H1 (cell line): ENCODE measurements around the gene ERN2. TPM values are rescaled to one million over a fixed set of nuclear protein-coding genes. Genes with fewer than 3 reads are reported as not detected.

Experiments
- CTCF ChIA-PET: fragments of 300-600 bp; sonication (Branson Sonifier 250); formaldehyde crosslinking; loops from one replicate; lab custom pipeline; 2021; ENCODE audit not compliant: partially characterized antibody; lab: Charles Lee
- POLR2A ChIA-PET: fragments of 300-600 bp; sonication (Branson Sonifier 250); formaldehyde crosslinking; loops from one replicate; lab custom pipeline; 2021; ENCODE audit warnings: inconsistent platforms; ENCODE audit not compliant: partially characterized antibody; lab: Charles Lee
- DNase-seq, 2 experiments: peaks; one replicate each; pipeline versions ENCODE4 v3.0.0 to v3.0.0-alpha.2; 2010 to 2022; ENCODE audit warnings: low spot score in 2 of 2, low read depth in 1 of 2, mixed read lengths in 1 of 2
- FAIRE-seq: peaks from 2 replicates; lab custom pipeline; 2011; peaks lifted over from hg19 to GRCh38; lab: Jason Lieb, UNC
- H2AFZ ChIP-seq: 2 replicates; pipeline ENCODE4 v1.8.1; 2012; ENCODE audit warnings: low read length, inconsistent platforms
- H2AK5ac ChIP-seq: 2 replicates; pipeline ENCODE4 v1.6.1; 2013; ENCODE audit warnings: low read depth, low read length
- H2BK120ac ChIP-seq: replicated peaks from 2 replicates; pipeline ENCODE3; 2013; ENCODE audit warnings: low read depth, low read length, inconsistent platforms
- H2BK12ac ChIP-seq: 2 replicates; pipeline ENCODE4 v1.6.1; 2013; ENCODE audit warnings: low read depth, low read length
- H2BK15ac ChIP-seq: 2 replicates; pipeline ENCODE4 v1.6.1; 2013; ENCODE audit warnings: low read length
- H2BK20ac ChIP-seq: 2 replicates; pipeline ENCODE4 v1.6.1; 2013; ENCODE audit warnings: low read length
- H2BK5ac ChIP-seq: 2 replicates; pipeline ENCODE4 v1.6.1; 2013; ENCODE audit warnings: low read depth, low read length
- H3K14ac ChIP-seq: 2 replicates; pipeline ENCODE4 v1.6.1; 2013; ENCODE audit warnings: inconsistent platforms; ENCODE audit not compliant: insufficient read length
- H3K18ac ChIP-seq: 2 replicates; pipeline ENCODE4 v1.6.1; 2013; ENCODE audit warnings: low read length; ENCODE audit errors: extremely low read depth
- H3K23ac ChIP-seq: 2 replicates; pipeline ENCODE4 v1.6.1; 2013; ENCODE audit warnings: inconsistent platforms; ENCODE audit not compliant: insufficient read length
- H3K23me2 ChIP-seq: 2 replicates; pipeline ENCODE4 v1.6.1; 2013; ENCODE audit warnings: low read depth, low read length
- H3K27ac ChIP-seq: 2 replicates; pipeline ENCODE4 v1.6.1; 2011; ENCODE audit warnings: low read depth, low read length, inconsistent platforms
- H3K27me3 ChIP-seq, 4 experiments: replicated peaks in 1 of 4; 1 replicate in 1 of 4; 2 replicates in 3 of 4; pipeline versions ENCODE4 v1.6.1 to v1.8.1; 2011 to 2013; ENCODE audit warnings: low read length in 3 of 4, mild to moderate bottlenecking in 3 of 4, inconsistent platforms in 2 of 4, mixed read lengths in 2 of 4, moderate library complexity in 1 of 4; ENCODE audit not compliant: control insufficient read depth in 3 of 4, insufficient read depth in 3 of 4; ENCODE audit errors: extremely low read depth in 1 of 4
- H3K36me3 ChIP-seq, 4 experiments: 2 replicates each; pipeline versions ENCODE4 v1.6.1 to v1.8.1; 2011 to 2013; ENCODE audit warnings: mild to moderate bottlenecking in 4 of 4, low read length in 3 of 4, moderate library complexity in 2 of 4, control low read depth in 1 of 4, inconsistent platforms in 1 of 4; ENCODE audit not compliant: insufficient read depth in 4 of 4, control insufficient read depth in 2 of 4
- H3K4ac ChIP-seq: replicated peaks from 2 replicates; pipeline ENCODE3; 2013; ENCODE audit warnings: low read length, low read depth, mixed read lengths, inconsistent platforms; ENCODE audit not compliant: insufficient read length
- H3K4me1 ChIP-seq, 4 experiments: replicated peaks in 1 of 4; 1 replicate in 1 of 4; 2 replicates in 3 of 4; pipeline versions ENCODE4 v1.6.1 to v1.8.1; 2011 to 2013; ENCODE audit warnings: low read length in 3 of 4, inconsistent platforms in 2 of 4, mixed read lengths in 1 of 4; ENCODE audit not compliant: insufficient read depth in 4 of 4, control insufficient read depth in 3 of 4
- H3K4me2 ChIP-seq, 2 experiments: 2 replicates each; pipeline versions ENCODE4 v1.6.1 to v1.8.1; 2011 to 2013; ENCODE audit warnings: low read depth in 2 of 2, low read length in 2 of 2, control low read depth in 1 of 2, inconsistent platforms in 1 of 2, mild to moderate bottlenecking in 1 of 2; ENCODE audit not compliant: insufficient read depth in 1 of 2
- H3K4me3 ChIP-seq, 4 experiments: fragments of 200-600, 300-600 bp in 1 of 4; sonication (generic), shearing (Covaris generic), sonication (Bioruptor Twin) in 1 of 4; 2 replicates each; pipeline versions ENCODE4 v1.5.1 to v1.8.1; 2011 to 2016; ENCODE audit warnings: low read length in 4 of 4, low read depth in 3 of 4, control low read depth in 2 of 4, inconsistent platforms in 2 of 4, mild to moderate bottlenecking in 2 of 4, mixed read lengths in 1 of 4, moderate library complexity in 1 of 4; ENCODE audit not compliant: insufficient read depth in 2 of 4; ENCODE audit errors: extremely low read depth in 1 of 4
- H3K56ac ChIP-seq: replicated peaks from 2 replicates; pipeline ENCODE3; 2013; ENCODE audit warnings: low read depth, mild to moderate bottlenecking, mixed read lengths, low read length, inconsistent platforms; ENCODE audit not compliant: insufficient read length
- H3K79me1 ChIP-seq: 2 replicates; pipeline ENCODE4 v1.6.1; 2013; ENCODE audit warnings: low read depth, low read length, control low read depth
- H3K79me2 ChIP-seq, 2 experiments: 2 replicates each; pipeline versions ENCODE4 v1.6.1 to v1.8.1; 2012 to 2013; ENCODE audit warnings: low read length in 2 of 2, mild to moderate bottlenecking in 2 of 2, inconsistent platforms in 1 of 2; ENCODE audit not compliant: insufficient read depth in 2 of 2, control insufficient read depth in 1 of 2
- H3K9ac ChIP-seq, 4 experiments: replicated peaks in 1 of 4; 1 replicate in 1 of 4; 2 replicates in 3 of 4; pipeline versions ENCODE4 v1.6.1 to v1.8.1; 2011 to 2013; ENCODE audit warnings: low read depth in 3 of 4, low read length in 3 of 4, control low read depth in 2 of 4, mild to moderate bottlenecking in 2 of 4, moderate library complexity in 2 of 4, inconsistent platforms in 1 of 4; ENCODE audit errors: extremely low read depth in 1 of 4
- H3K9me3 ChIP-seq, 2 experiments: 2 replicates each; pipeline versions ENCODE4 v1.6.1 to v1.8.1; 2012 to 2013; ENCODE audit warnings: mild to moderate bottlenecking in 2 of 2, moderate library complexity in 2 of 2, control low read depth in 1 of 2, inconsistent platforms in 1 of 2, low read depth in 1 of 2, low read length in 1 of 2, mixed read lengths in 1 of 2; ENCODE audit not compliant: insufficient read depth in 2 of 2
- H4K20me1 ChIP-seq, 2 experiments: replicated peaks in 1 of 2; 2 replicates each; pipeline versions ENCODE3 to v1.8.1; 2011 to 2013; ENCODE audit warnings: inconsistent platforms in 2 of 2, low read length in 2 of 2, mild to moderate bottlenecking in 1 of 2; ENCODE audit not compliant: insufficient read depth in 2 of 2, control insufficient read depth in 1 of 2
- H4K5ac ChIP-seq: 2 replicates; pipeline ENCODE4 v1.6.1; 2013; ENCODE audit warnings: low read length, low read depth, mixed read lengths, inconsistent platforms; ENCODE audit not compliant: insufficient read length
- H4K8ac ChIP-seq: 2 replicates; pipeline ENCODE4 v1.8.0; 2013; ENCODE audit warnings: mild to moderate bottlenecking, moderate library complexity, low read length, inconsistent platforms; ENCODE audit not compliant: insufficient read depth; ENCODE audit errors: extremely low read depth
- H4K91ac ChIP-seq: replicated peaks from 2 replicates; pipeline ENCODE3; 2013; ENCODE audit warnings: low read length, mixed read lengths, inconsistent platforms; ENCODE audit not compliant: insufficient read length
- KDM1A ChIP-seq: fragments of 200-600, 300-600 bp; sonication (generic); IDR thresholded peaks from 2 replicates; pipeline ENCODE4 v1.7.1; 2016; ENCODE audit warnings: mild to moderate bottlenecking, low read length, borderline replicate concordance
- WGBS, 2 experiments: shearing (Covaris generic) in 1 of 2; methylation state at CpG; one replicate each; pipeline versions ENCODE4 v1.1.6 to v1.1.7; 2013 to 2015; ENCODE audit warnings: low lambda C conversion rate in 2 of 2, mixed read lengths in 2 of 2, inconsistent platforms in 1 of 2, low coverage in 1 of 2, missing lambda C conversion rate in 1 of 2; ENCODE audit not compliant: insufficient replicate concordance in 2 of 2, insufficient coverage in 1 of 2, insufficient read length in 1 of 2; ENCODE audit errors: extremely low coverage in 1 of 2, missing lambda C conversion rate in 1 of 2; 5-methylcytosine and 5-hydroxymethylcytosine counted together
- polyA plus RNA-seq, 7 experiments: library from polyadenylated mRNA; depleted of rRNA in 3 of 7; stranded (reverse) in 5 of 7; unstranded in 2 of 7; fragments of >200 nt in 5 of 7; fragments of 200-250 nt in 2 of 7; gene quantifications; 1 replicate in 5 of 7; 2 replicates in 1 of 7; 4 replicates in 1 of 7; pipeline versions ENCODE4 v1.2.1 to v1.2.3, GENCODE V29; 2011 to 2013; ENCODE audit warnings: missing spikeins in 2 of 7, mixed read lengths in 2 of 7
- total RNA-seq: library from RNA; stranded (reverse); fragmentation: NEBNext Ultra II Directional; extraction: Animal tissue kit (Norgen Biotek cat#: 25700); gene quantifications from 2 replicates; pipeline ENCODE4 v1.2.1, GENCODE V29; 2021

The ERN2 gene
- total and polyA plus RNA-seq, 2 of the 8 experiments (the other 6 are each of a cell fraction or from before 2014, with no cell fraction given): 2.4 to 4.4 TPM

DNA sequence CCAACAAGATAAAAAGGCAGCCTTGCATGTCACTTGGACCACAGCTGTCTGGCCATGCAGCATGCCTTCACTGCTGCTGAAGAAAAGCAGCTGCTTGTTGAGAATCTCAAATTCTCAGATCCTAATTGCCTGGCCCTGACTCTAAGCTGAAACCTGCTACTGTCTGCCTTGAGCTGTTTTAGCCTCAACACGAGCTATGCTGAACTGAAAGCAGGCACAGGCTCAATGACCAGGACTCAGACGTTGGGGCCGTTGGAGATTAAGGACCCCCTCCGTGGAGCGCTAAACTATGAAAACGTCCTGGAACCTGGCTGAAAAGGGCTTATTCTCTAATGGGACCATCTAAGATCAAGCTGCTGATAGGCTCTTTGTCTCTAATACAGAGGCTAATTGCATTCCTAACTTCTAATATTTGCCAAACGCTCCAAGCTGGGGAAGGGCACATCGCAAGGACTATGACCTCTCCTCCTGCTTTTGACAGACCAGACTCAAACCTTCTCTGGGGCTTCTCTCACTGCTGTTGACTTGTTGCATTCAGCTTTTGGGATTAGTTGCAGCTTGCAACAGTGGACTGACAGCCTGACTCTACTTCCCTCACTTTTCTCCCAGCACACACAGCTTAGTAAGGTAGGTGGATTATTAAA, 38.9 kb downstream of the ERN2 start:
- no peak overlapping the region for H4K8ac ChIP-seq
- no peak overlapping the region for H3K9ac ChIP-seq
- H3K4me1 ChIP-seq: peaks cover 0 to under 1% (median 0%) of the 10 kb centered on the region in 4 experiments; a peak in 1 of 7 replicates
- H2BK5ac ChIP-seq: no peak overlapping the region
- WGBS, 2 experiments: 88% methylated on average over 8 of the region's 8 CpGs; no CpG with 5 or more reads in 1 of the 2 experiments
- no peak overlapping the region for H3K23ac ChIP-seq
- H4K20me1 ChIP-seq: no peaks in the 10 kb centered on the region
- H3K4ac ChIP-seq: no peak overlapping the region
- no peak overlapping the region for H3K4me3 ChIP-seq
- no peak overlapping the region for H3K4me2 ChIP-seq
- peaks cover 0 to 12% (median 5%) of the 10 kb centered on the region in 4 experiments; a peak in 7 of 8 replicates for H3K36me3 ChIP-seq
- H3K18ac ChIP-seq: no peak overlapping the region
- no peak overlapping the region for H2BK15ac ChIP-seq
- FAIRE-seq: no peak
- no peaks in the 10 kb centered on the region for H3K79me1 ChIP-seq
- no peak overlapping the region for H4K5ac ChIP-seq
- H2AK5ac ChIP-seq: no peak overlapping the region
- no peaks in the 10 kb centered on the region for H3K27me3 ChIP-seq
- peaks cover 0 to 2% of the 10 kb centered on the region in 2 experiments; a peak in 2 of 4 replicates for H3K79me2 ChIP-seq
- ChIA-PET CTCF (interaction anchor here (0.8 to 1.4 kb wide), 2 partner anchors 11 to 53 kb away, joined by 3 read pairs; no protein-coding TSS in a partner anchor), POLR2A (interaction anchor here (0.8 to 1.2 kb wide), 2 partner anchors 11 to 18 kb away, joined by 3 read pairs; no protein-coding TSS in a partner anchor)
- no peak for TF ChIP-seq KDM1A
- H3K23me2 ChIP-seq: peaks cover 5% of the 10 kb centered on the region; the same call in 1 of the 2 replicates
- no peak overlapping the region for H2BK20ac ChIP-seq
- H2AFZ ChIP-seq: no peak overlapping the region
- no peak overlapping the region for H2BK120ac ChIP-seq
- no peak overlapping the region for H2BK12ac ChIP-seq
- DNase-seq: no peak
- H3K14ac ChIP-seq: no peak overlapping the region
- no peaks in the 10 kb centered on the region for H3K9me3 ChIP-seq
- H4K91ac ChIP-seq: no peak overlapping the region
- no peak overlapping the region for H3K27ac ChIP-seq
- no peak overlapping the region for H3K56ac ChIP-seq
